Naive thymus-derived CD8-positive, alpha-beta T cell (primary cell): ENCODE results near the gene ROBO1. TPM values are rescaled to one million over a fixed set of nuclear protein-coding genes. Genes with fewer than 3 reads are reported as not detected.

Source experiments
- ATAC-seq, 2 donors: fragments of 150-1000 bp; cut with Tn5 transposase in 1 of 2; sonication (Bioruptor Pico), chemical (Tn5 transposase) in 1 of 2; 1 replicate in 1 of 2; 2 replicates in 1 of 2; pipeline ENCODE4 v1.10.0; 2021; ENCODE audit warnings: mild to moderate bottlenecking in 2 of 2, moderate library complexity in 2 of 2
- POLR2A ChIA-PET: fragments of 350-600 bp; sonication (Branson Sonifier 250); formaldehyde crosslinking; loops from one replicate; lab custom pipeline; 2021; ENCODE audit warnings: antibody characterized with exemption; lab: Charles Lee
- DNase-seq, 10 donors: peaks; one replicate each; pipeline versions ENCODE4 v3.0.0 to v3.0.0-alpha.2; 2020 to 2022
- H3K27ac Mint-ChIP-seq, 10 donors: one replicate each; pipeline ENCODE4 v1.8.0; 2020 to 2022; ENCODE audit warnings: mild to moderate bottlenecking in 10 of 10, mixed read lengths in 10 of 10, moderate library complexity in 4 of 10, inconsistent platforms in 1 of 10
- H3K27me3 Mint-ChIP-seq, 5 donors: one replicate each; pipeline ENCODE4 v1.8.0; 2021 to 2022; ENCODE audit warnings: mixed read lengths in 5 of 5
- H3K36me3 Mint-ChIP-seq, 3 donors: one replicate each; pipeline ENCODE4 v1.8.0; 2020 to 2022; ENCODE audit warnings: mixed read lengths in 3 of 3, mild to moderate bottlenecking in 2 of 3, inconsistent platforms in 1 of 3
- H3K4me1 Mint-ChIP-seq, 4 donors: one replicate each; pipeline ENCODE4 v1.8.0; 2021 to 2022; ENCODE audit warnings: mixed read lengths in 4 of 4
- H3K4me3 Mint-ChIP-seq, 10 donors: one replicate each; pipeline ENCODE4 v1.8.0; 2020 to 2022; ENCODE audit warnings: mild to moderate bottlenecking in 10 of 10, mixed read lengths in 10 of 10, moderate library complexity in 6 of 10, inconsistent platforms in 1 of 10
- H3K9me3 Mint-ChIP-seq, 9 donors: one replicate each; pipeline ENCODE4 v1.8.0; 2020 to 2022; ENCODE audit warnings: mixed read lengths in 9 of 9, mild to moderate bottlenecking in 3 of 9, inconsistent platforms in 1 of 9, moderate library complexity in 1 of 9
- polyA plus RNA-seq, 3 donors: library from polyadenylated mRNA; unstranded; fragments of 300-500 nt; fragmentation: Illumina TruSeq; gene quantifications; one replicate each; pipeline ENCODE4 v1.2.3, GENCODE V29; 2021
- total RNA-seq, 8 experiments: library from RNA in 2 of 8; stranded (reverse) in 2 of 8; gene quantifications; one replicate each; pipeline ENCODE4 v1.2.3 and lab custom pipeline; 2021 to 2026

Gene ROBO1
- total and polyA plus RNA-seq, 5 experiments from 2014 or later, result 2.3 to 16.3 (median 12.5) TPM

DNA sequence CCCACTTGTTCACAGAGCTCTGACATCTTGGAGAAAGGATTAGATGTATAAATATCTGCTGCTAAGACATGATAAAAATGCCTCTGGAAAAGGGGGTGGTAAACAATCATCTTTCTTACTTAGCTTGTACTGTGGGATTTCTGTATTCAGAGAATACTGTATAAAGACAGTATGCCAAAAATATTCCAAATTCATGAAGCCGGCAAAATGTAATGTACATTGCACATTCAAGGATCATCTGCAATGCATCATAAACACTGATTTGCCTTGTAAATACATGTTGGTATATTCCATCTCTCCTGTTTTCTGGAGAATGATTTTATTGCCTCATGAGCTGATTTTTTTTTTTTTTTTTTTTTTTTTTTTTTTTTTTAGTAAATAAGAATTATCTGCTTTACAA lies 355.3 kb downstream of the ROBO1 start:
- no peak for ATAC-seq

DNA sequence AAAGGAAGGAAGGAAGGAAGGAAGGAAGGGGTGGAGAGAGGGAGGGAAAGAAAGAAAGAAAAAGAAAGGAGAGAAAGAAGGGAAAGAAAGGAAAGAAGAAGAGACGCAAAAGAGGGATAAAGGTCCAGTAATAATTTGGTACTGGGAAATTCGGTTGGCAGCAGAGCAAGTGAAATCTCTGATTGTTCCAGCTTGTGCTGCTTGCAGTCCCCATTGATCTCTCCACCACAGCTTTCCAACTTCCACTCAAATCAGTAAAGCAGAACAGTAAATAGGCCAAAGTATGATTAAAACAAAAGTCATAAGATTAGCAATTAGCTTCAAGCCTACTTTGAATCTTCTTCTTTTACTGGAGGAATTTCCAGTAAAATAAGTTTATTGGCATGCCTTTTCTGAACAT lies 357.2 kb downstream of the ROBO1 start:
- DNase-seq (no peak), ATAC-seq (no peak)
- H3K36me3 Mint-ChIP-seq, result no peaks in the 10 kb centered on the region
- POLR2A ChIA-PET, result no interaction called here
- H3K4me3 Mint-ChIP-seq, result no peak overlapping the region
- H3K9me3 Mint-ChIP-seq, result peaks cover 0 to 26% (median 3%) of the 10 kb centered on the region in 9 donors
- H3K4me1 Mint-ChIP-seq, result no peaks in the 10 kb centered on the region
- H3K27me3 Mint-ChIP-seq, result no peaks in the 10 kb centered on the region
- no peak overlapping the region for H3K27ac Mint-ChIP-seq

More for the DNA sequence above, 355.3 kb downstream of the ROBO1 start:
- Mint-ChIP-seq H3K27me3 (no peaks in the 10 kb centered on the region), H3K4me1 (no peaks in the 10 kb centered on the region), H3K4me3 (no peak overlapping the region), H3K36me3 (no peaks in the 10 kb centered on the region), H3K9me3 (peaks cover 0 to 36% (median 3%) of the 10 kb centered on the region in 9 donors), H3K27ac (no peak overlapping the region)
- no peak for DNase-seq
- POLR2A ChIA-PET, result no interaction called here

GRCh38 chr3:79410136-79410535 lies 357.7 kb downstream of the ROBO1 start:
- peaks cover 0 to 22% (median 3%) of the 10 kb centered on the region in 9 donors for H3K9me3 Mint-ChIP-seq
- no peak overlapping the region for H3K4me3 Mint-ChIP-seq
- H3K27ac Mint-ChIP-seq, result no peak overlapping the region
- DNase-seq (no peak), ATAC-seq (no peak)
- H3K27me3 Mint-ChIP-seq, result no peaks in the 10 kb centered on the region
- POLR2A ChIA-PET, result no interaction called here
- H3K36me3 Mint-ChIP-seq, result no peaks in the 10 kb centered on the region
- no peaks in the 10 kb centered on the region for H3K4me1 Mint-ChIP-seq

DNA sequence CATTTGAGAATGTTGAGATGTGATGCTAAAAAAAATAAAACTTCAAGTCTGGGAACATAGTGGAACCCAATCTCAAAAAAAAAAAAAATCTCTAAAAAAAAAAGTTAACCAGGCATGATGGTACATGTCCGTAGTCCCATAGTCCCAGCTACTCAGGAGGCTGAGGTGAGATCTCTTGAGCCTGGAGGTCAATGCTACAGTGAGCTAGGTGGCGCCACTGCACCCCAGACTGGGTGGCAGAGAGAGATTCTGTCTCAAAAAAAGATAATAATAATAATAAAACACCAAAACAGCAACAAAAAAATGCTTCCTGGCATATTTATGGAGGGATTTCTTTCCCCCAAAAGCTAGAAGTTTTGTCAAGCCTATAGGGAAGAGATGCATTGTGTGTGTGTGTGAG lies 361.6 kb downstream of the ROBO1 start:
- H3K4me3 Mint-ChIP-seq, result no peak overlapping the region
- H3K27ac Mint-ChIP-seq, result no peak overlapping the region
- H3K4me1 Mint-ChIP-seq, result no peaks in the 10 kb centered on the region
- peaks cover 0 to 6% (median 2%) of the 10 kb centered on the region in 9 donors for H3K9me3 Mint-ChIP-seq
- DNase-seq (no peak), ATAC-seq (no peak)
- H3K36me3 Mint-ChIP-seq, result no peaks in the 10 kb centered on the region
- H3K27me3 Mint-ChIP-seq, result no peaks in the 10 kb centered on the region
- POLR2A ChIA-PET, result no interaction called here

DNA sequence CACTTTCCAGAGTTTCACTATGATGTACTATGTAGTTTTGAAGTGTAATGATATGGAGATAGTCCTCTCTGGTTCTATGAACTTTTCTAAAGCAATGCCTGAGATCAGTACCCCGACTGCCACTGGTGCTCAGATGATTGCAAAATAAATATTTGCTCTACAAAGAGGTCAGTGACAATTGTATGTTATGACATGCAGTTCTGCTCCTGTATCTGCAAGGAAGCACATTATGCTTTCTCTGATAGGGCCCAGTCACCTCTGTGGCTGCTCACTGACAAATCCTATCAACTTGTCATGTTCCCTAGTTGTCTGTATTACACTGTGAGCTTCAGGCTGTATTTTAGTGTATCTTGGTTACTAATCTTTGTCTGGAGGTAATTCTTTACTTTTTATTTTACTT lies 362.6 kb downstream of the ROBO1 start:
- Mint-ChIP-seq H3K9me3 (peaks cover 0 to 3% (median 1%) of the 10 kb centered on the region in 9 donors), H3K27me3 (no peaks in the 10 kb centered on the region), H3K4me1 (no peaks in the 10 kb centered on the region), H3K4me3 (no peak overlapping the region), H3K27ac (no peak overlapping the region), H3K36me3 (no peaks in the 10 kb centered on the region)
- ATAC-seq, result no peak
- no peak for DNase-seq
- POLR2A ChIA-PET, result no interaction called here

DNA sequence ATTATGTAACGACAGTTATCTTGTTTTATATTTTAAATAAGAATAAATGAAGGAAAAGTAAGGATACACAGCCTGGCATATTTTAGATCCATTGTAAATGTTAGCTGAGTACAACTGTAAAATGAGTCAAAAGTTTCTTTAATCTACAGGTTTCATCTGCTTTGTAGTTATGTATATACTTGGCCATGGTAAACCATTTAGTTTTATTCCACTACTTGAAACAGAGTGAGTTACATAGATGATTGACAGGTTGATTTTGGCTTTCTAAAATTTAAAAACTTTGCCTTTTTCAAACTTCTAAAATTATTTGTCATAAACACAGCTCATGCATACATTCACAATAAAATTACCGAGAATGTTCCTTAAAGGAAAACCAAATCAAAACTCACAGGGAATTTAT lies 371.2 kb downstream of the ROBO1 start:
- H3K27ac Mint-ChIP-seq, result no peak overlapping the region
- POLR2A ChIA-PET, result no interaction called here
- peaks cover 0 to 8% (median 2%) of the 10 kb centered on the region in 9 donors for H3K9me3 Mint-ChIP-seq
- no peak overlapping the region for H3K4me3 Mint-ChIP-seq
- H3K36me3 Mint-ChIP-seq, result no peaks in the 10 kb centered on the region
- H3K4me1 Mint-ChIP-seq, result no peaks in the 10 kb centered on the region
- no peak for ATAC-seq
- no peaks in the 10 kb centered on the region for H3K27me3 Mint-ChIP-seq
- DNase-seq, result no peak

GRCh38 chr3:79392479-79392878 lies 375.3 kb downstream of the ROBO1 start:
- ATAC-seq (no peak), DNase-seq (no peak)
- H3K4me3 Mint-ChIP-seq, result no peak overlapping the region
- H3K9me3 Mint-ChIP-seq, result peaks cover 0 to 25% (median 5%) of the 10 kb centered on the region in 9 donors
- no peaks in the 10 kb centered on the region for H3K36me3 Mint-ChIP-seq
- H3K27me3 Mint-ChIP-seq, result no peaks in the 10 kb centered on the region
- POLR2A ChIA-PET, result no interaction called here
- H3K27ac Mint-ChIP-seq, result no peak overlapping the region
- no peaks in the 10 kb centered on the region for H3K4me1 Mint-ChIP-seq

DNA sequence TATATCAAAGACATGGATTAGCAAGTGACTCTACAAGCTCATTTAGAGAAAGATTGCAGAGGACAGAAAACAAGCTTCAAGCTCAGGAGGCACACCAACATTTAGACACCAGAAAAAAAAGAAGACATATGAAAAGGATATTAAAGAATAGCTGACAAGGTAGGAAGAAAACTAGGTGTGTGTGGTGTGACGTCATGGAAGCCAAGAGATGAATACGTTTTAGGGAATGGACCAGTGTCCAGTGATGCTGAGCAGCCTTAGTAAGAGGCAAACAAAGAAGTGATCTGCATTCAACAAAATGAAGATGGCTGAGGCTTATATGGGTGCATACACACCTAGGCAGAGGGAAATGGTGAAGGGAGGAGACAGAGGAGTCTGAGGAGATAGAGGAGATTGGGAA lies 377.4 kb downstream of the ROBO1 start:
- no peaks in the 10 kb centered on the region for H3K27me3 Mint-ChIP-seq
- DNase-seq (no peak), ATAC-seq (no peak)
- H3K27ac Mint-ChIP-seq, result no peak overlapping the region
- H3K9me3 Mint-ChIP-seq, result peaks cover 0 to 26% (median 5%) of the 10 kb centered on the region in 9 donors
- POLR2A ChIA-PET, result no interaction called here
- no peaks in the 10 kb centered on the region for H3K36me3 Mint-ChIP-seq
- H3K4me1 Mint-ChIP-seq, result no peaks in the 10 kb centered on the region
- no peak overlapping the region for H3K4me3 Mint-ChIP-seq

- H3K36me3 Mint-ChIP-seq, result no peaks in the 10 kb centered on the region
- POLR2A ChIA-PET, result no interaction called here
- H3K9me3 Mint-ChIP-seq, result peaks cover 0 to 20% (median 2%) of the 10 kb centered on the region in 9 donors
- ATAC-seq (no peak), DNase-seq (no peak)
- H3K4me3 Mint-ChIP-seq, result no peak overlapping the region
- no peaks in the 10 kb centered on the region for H3K4me1 Mint-ChIP-seq
- no peaks in the 10 kb centered on the region for H3K27me3 Mint-ChIP-seq
- H3K27ac Mint-ChIP-seq, result no peak overlapping the region
These were observed 382.6 kb downstream of the ROBO1 start for GRCh38 chr3:79385211-79385610.

DNA sequence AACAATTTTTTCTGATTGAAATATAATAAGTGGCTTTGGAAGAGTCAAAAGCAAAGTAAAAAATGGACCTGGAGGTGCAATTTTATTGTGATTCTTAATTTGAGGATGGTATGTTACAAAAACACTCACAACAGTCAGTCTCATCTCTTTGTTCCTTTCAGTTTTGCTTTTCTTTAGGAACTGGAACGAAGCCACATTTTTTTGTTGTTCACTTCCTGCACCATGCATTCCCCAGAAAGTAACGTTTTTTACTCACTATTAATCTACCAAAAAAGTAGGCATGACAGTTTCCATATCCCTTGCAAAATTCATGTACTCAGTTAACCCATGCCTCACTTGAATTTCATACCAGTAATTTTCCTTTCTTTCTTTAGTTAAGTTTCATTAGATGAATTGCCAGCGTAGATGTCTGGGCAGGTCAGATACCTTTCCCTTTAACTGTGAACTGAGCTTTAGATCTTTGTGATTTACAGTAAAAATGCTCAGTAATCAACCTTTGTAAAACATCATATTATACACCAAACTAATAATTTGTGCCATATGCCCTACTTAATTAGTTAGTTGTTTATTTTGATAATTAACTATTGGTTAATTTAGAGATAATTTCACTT lies 384.3 kb downstream of the ROBO1 start:
- H3K4me3 Mint-ChIP-seq, result no peak overlapping the region
- no peaks in the 10 kb centered on the region for H3K4me1 Mint-ChIP-seq
- POLR2A ChIA-PET, result no interaction called here
- DNase-seq (no peak), ATAC-seq (no peak)
- H3K9me3 Mint-ChIP-seq, result peaks cover 0 to 13% (median 0%) of the 10 kb centered on the region in 9 donors
- no peak overlapping the region for H3K27ac Mint-ChIP-seq
- H3K36me3 Mint-ChIP-seq, result no peaks in the 10 kb centered on the region
- H3K27me3 Mint-ChIP-seq, result no peaks in the 10 kb centered on the region

DNA sequence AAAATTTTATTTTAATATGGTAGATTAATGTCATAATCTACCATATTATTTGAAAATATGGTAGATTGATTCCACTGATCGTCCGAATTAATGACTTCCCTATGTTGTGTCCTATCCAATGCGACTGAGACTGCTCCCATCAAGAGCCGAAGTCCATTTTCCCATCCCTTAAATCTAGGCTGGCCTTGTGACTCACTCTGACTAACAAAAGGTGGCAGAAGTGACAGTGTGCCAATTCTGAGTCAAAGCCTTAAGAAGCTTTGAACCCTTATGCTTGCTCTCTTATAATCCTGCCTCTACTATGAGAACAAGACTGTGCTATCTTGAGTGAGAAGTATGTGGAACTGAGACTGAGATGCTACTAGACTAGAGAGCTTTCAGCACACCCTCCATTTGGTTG lies 387.2 kb downstream of the ROBO1 start:
- ATAC-seq (no peak), DNase-seq (no peak)
- Mint-ChIP-seq H3K36me3 (no peaks in the 10 kb centered on the region), H3K27me3 (no peaks in the 10 kb centered on the region), H3K27ac (no peak overlapping the region), H3K4me1 (no peaks in the 10 kb centered on the region), H3K9me3 (peaks cover 0 to 19% (median 3%) of the 10 kb centered on the region in 9 donors), H3K4me3 (no peak overlapping the region)
- POLR2A ChIA-PET, result no interaction called here

GRCh38 chr3:79378064-79378463 lies 389.7 kb downstream of the ROBO1 start:
- Mint-ChIP-seq H3K36me3 (no peaks in the 10 kb centered on the region), H3K9me3 (peaks cover 0 to 19% (median 3%) of the 10 kb centered on the region in 9 donors), H3K27ac (no peak overlapping the region), H3K27me3 (no peaks in the 10 kb centered on the region), H3K4me1 (no peaks in the 10 kb centered on the region), H3K4me3 (no peak overlapping the region)
- DNase-seq (no peak), ATAC-seq (no peak)
- POLR2A ChIA-PET, result no interaction called here

GRCh38 chr3:79369306-79369705 lies 398.5 kb downstream of the ROBO1 start:
- DNase-seq (no peak), ATAC-seq (no peak)
- Mint-ChIP-seq H3K27ac (no peak overlapping the region), H3K4me1 (no peaks in the 10 kb centered on the region), H3K9me3 (peaks cover 0 to 30% (median 5%) of the 10 kb centered on the region in 9 donors), H3K4me3 (no peak overlapping the region), H3K36me3 (no peaks in the 10 kb centered on the region), H3K27me3 (no peaks in the 10 kb centered on the region)
- POLR2A ChIA-PET, result no interaction called here

DNA sequence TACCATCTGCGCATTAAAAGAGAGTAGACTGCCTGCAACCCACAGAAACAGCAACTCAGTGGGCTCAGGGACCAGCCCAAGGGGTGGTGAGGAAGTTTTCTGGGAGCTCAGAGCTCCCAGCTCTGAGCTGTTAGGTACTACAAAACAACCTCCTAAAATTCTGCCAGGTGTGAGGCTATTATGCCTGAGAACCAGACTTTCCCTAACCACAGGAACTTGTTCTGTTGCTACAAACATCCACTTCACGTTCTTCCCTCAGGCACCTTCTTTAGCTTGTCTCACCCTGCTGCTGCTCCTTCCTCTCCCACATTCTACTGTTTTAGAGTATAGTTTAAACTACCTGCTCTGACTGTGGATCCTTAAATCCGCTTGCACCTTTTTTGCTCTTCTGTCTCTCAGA lies 399.4 kb downstream of the ROBO1 start:
- Mint-ChIP-seq H3K4me1 (no peaks in the 10 kb centered on the region), H3K9me3 (peaks cover 0 to 30% (median 5%) of the 10 kb centered on the region in 9 donors), H3K36me3 (no peaks in the 10 kb centered on the region), H3K27ac (no peak overlapping the region), H3K27me3 (no peaks in the 10 kb centered on the region), H3K4me3 (no peak overlapping the region)
- ATAC-seq, result no peak
- POLR2A ChIA-PET, result no interaction called here
- no peak for DNase-seq
